Cardiac fibroblast (primary cell): ENCODE data around the gene MYO7A.

ENCODE experiments used
- DNase-seq, 2 donors: peaks; one replicate each; pipeline versions ENCODE4 v3.0.0 to v3.0.0-alpha.2; 2010; ENCODE audit warnings: low read depth in 2 of 2
- H3K4me3 ChIP-seq, 2 donors: replicated peaks in 1 of 2; 1 replicate in 1 of 2; 2 replicates in 1 of 2; pipeline ENCODE4 v1.5.1; 2011; ENCODE audit warnings: low read depth in 2 of 2, low read length in 2 of 2, mild to moderate bottlenecking in 2 of 2, moderate library complexity in 1 of 2
- CTCF ChIP-seq: IDR thresholded peaks from one replicate; pipeline ENCODE4 v1.5.1; 2011; ENCODE audit warnings: low read depth, mild to moderate bottlenecking, low read length, inconsistent platforms

MYO7A gene

GRCh38 chr11:77141475-77141874 is 13.4 kb downstream of the MYO7A start:
- TF ChIP-seq CTCF = no peak
- no peak for DNase-seq
- H3K4me3 ChIP-seq = no peak overlapping the region

GRCh38 chr11:77142091-77142975 is 14.3 kb downstream of the MYO7A start:
- no peak for TF ChIP-seq CTCF
- H3K4me3 ChIP-seq = no peak overlapping the region
- DNase-seq = no peak

- TF ChIP-seq CTCF = no peak
- no peak for DNase-seq
- no peak overlapping the region for H3K4me3 ChIP-seq
These were observed 15.5 kb downstream of the MYO7A start for GRCh38 chr11:77143405-77144020.

GRCh38 chr11:77144196-77144856 is 16.3 kb downstream of the MYO7A start:
- H3K4me3 ChIP-seq = no peak overlapping the region
- TF ChIP-seq CTCF = no peak
- DNase-seq = no peak

- DNase-seq = no peak
- no peak for TF ChIP-seq CTCF
- H3K4me3 ChIP-seq = no peak overlapping the region
These were observed 16.9 kb downstream of the MYO7A start for GRCh38 chr11:77144857-77145428.

- DNase-seq = no peak
- no peak overlapping the region for H3K4me3 ChIP-seq
- TF ChIP-seq CTCF = no peak
These were observed 18.4 kb downstream of the MYO7A start for GRCh38 chr11:77146261-77147035.
